GM12864 (cell line): Measurements from ENCODE around the gene IHH.

ENCODE experiments used
- DNase-seq: peaks from one replicate; pipeline ENCODE4 v3.0.0-alpha.2; 2011; ENCODE audit warnings: low read depth
- H3K4me3 ChIP-seq: 2 replicates; pipeline ENCODE4 v1.5.1; 2011; ENCODE audit warnings: mild to moderate bottlenecking, low read depth, low read length, control low read depth
- CTCF ChIP-seq: IDR thresholded peaks from 2 replicates; pipeline ENCODE4 v1.5.1; 2011; ENCODE audit warnings: low read depth, mild to moderate bottlenecking, moderate library complexity, low read length, control low read depth, inconsistent platforms; ENCODE audit errors: missing control alignments

IHH gene

GRCh38 chr2:219021591-219021990 is 39.1 kb downstream of the IHH start:
- TF ChIP-seq CTCF, result no peak
- no peak overlapping the region for H3K4me3 ChIP-seq
- DNase-seq, result no peak

GRCh38 chr2:219020604-219021365 is 39.9 kb downstream of the IHH start:
- TF ChIP-seq CTCF, result no peak
- H3K4me3 ChIP-seq, result no peak overlapping the region
- no peak for DNase-seq

- DNase-seq, result no peak
- no peak for TF ChIP-seq CTCF
- no peak overlapping the region for H3K4me3 ChIP-seq
Measured at GRCh38 chr2:219019436-219019835, 41.3 kb downstream of the IHH start.

- TF ChIP-seq CTCF, result no peak
- no peak for DNase-seq
- H3K4me3 ChIP-seq, result no peak overlapping the region
Measured at GRCh38 chr2:219018726-219019125, 42.0 kb downstream of the IHH start.

- no peak for TF ChIP-seq CTCF
- no peak for DNase-seq
- no peak overlapping the region for H3K4me3 ChIP-seq
Measured at GRCh38 chr2:219018286-219018685, 42.4 kb downstream of the IHH start.

- no peak for TF ChIP-seq CTCF
- DNase-seq, result no peak
- H3K4me3 ChIP-seq, result no peak overlapping the region
Measured at GRCh38 chr2:219017201-219017931, 43.4 kb downstream of the IHH start.

GRCh38 chr2:219016721-219017120 is 44.0 kb downstream of the IHH start:
- TF ChIP-seq CTCF, result no peak
- DNase-seq, result no peak
- no peak overlapping the region for H3K4me3 ChIP-seq
